Upper lobe of left lung (tissue), 4 donors: Measurements from ENCODE around the gene ITPK1.

ENCODE experiments used
- POLR2AphosphoS5 ChIP-seq, 2 donors: sonication (generic); formaldehyde crosslinking; IDR thresholded peaks; one replicate each; pipeline ENCODE4 v1.5.1; 2017; ENCODE audit warnings: antibody characterized with exemption in 2 of 2
- TF ChIP-seq, protein P1 (sequence below), 6 experiments: fragments of 450-650 bp in 4 of 6; fragments of 200-600 bp in 2 of 6; sonication (generic) in 2 of 6; IDR thresholded peaks; one replicate each; pipeline ENCODE4 v1.5.1; 2016 to 2019; ENCODE audit warnings: antibody characterized with exemption in 6 of 6

DNA sequence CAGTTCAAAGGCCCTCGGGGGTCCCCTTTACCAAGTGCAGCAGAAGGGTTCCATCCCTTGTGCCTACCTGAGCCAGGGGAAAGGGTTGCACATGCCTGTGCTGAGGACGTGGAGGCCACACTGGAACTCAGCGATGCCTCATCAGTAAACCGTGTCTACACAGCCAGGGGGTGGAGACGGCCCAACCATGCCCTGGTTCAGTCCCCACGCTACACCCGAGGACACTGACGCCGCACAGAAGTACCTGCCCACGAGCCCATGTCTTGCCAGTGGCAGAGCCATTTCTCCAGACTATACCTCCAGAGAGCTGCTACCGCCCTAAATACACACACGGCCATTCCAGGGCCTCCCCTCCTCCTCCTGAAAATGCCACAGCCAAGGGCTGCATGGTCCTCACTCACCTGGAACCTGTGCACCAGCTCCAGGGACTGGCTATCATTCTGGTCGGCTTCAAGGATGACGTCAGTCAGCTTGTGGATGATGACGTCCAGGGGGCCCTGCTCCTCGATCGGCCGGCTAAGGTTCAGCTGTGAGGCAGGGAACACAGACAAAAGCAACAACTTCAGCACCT, 99.4 kb downstream of the ITPK1 start:
- TF ChIP-seq, protein P1, sequence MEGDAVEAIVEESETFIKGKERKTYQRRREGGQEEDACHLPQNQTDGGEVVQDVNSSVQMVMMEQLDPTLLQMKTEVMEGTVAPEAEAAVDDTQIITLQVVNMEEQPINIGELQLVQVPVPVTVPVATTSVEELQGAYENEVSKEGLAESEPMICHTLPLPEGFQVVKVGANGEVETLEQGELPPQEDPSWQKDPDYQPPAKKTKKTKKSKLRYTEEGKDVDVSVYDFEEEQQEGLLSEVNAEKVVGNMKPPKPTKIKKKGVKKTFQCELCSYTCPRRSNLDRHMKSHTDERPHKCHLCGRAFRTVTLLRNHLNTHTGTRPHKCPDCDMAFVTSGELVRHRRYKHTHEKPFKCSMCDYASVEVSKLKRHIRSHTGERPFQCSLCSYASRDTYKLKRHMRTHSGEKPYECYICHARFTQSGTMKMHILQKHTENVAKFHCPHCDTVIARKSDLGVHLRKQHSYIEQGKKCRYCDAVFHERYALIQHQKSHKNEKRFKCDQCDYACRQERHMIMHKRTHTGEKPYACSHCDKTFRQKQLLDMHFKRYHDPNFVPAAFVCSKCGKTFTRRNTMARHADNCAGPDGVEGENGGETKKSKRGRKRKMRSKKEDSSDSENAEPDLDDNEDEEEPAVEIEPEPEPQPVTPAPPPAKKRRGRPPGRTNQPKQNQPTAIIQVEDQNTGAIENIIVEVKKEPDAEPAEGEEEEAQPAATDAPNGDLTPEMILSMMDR (IDR thresholded peaks at IDR 0.05): no peak
- TF ChIP-seq POLR2AphosphoS5 (IDR thresholded peaks at IDR 0.05): no peak
